Renal cortical epithelial cell (primary cell): ENCODE measurements around the gene PTOV1. TPM values are rescaled to one million over a fixed set of nuclear protein-coding genes. Genes with fewer than 3 reads are reported as not detected.

Source experiments
- DNase-seq: peaks from one replicate; pipeline ENCODE4 v3.0.0-alpha.2; 2011; ENCODE audit warnings: low read depth
- total RNA-seq: library from RNA; depleted of rRNA; stranded (reverse); fragments of >200 nt; gene quantifications from 2 replicates; pipeline ENCODE4 v1.2.3, GENCODE V29; 2014

The PTOV1 gene
- total RNA-seq: 28.3 and 106 TPM in 2 replicates

DNA sequence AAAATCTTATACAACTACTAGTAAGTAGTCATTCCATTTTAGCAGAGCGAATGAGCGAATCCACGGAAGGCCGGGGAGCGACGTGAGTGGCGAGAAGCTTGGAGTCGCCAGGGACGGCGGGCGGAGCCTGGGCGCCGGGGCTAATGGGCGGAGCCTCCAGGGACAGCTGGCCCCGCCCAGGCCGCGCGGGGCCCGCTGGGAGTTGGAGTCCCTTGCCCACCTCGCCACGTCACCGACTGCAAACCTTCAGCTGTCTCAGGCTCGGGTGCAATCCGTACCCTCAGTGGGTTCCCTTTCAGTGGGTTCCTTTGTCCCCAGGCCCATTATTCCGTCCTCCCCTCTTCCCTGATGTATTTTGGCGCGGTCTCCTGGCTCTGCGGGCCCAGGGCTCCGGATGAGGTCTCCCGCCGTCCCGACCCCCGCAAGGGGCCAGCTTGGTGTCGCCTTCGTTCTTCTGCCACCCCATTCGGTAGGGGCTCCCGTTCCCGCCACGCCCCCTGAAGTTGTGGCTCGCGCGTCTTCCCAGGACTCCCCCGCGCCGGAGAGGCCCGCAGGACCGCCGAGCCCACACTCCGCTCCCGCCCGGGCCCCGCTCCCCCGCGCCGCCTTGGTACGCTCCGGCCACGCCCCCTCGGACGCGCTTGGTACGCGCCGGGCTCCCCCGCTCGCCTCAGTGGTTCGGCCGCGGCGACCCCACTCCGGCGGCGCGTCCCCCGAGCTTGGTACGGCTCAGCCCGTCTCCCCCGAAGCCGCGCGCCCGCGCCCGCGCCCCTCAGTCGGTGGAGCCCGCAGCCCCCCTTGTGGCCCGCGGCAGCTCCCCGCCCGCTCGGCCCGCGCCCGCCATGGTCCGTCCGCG, at the start of gene PTOV1:
PTOV1 (plus strand) TSS at position 673 of the 856 bp plus-strand sequence.
- DNase-seq: peak; percentile 78

DNA sequence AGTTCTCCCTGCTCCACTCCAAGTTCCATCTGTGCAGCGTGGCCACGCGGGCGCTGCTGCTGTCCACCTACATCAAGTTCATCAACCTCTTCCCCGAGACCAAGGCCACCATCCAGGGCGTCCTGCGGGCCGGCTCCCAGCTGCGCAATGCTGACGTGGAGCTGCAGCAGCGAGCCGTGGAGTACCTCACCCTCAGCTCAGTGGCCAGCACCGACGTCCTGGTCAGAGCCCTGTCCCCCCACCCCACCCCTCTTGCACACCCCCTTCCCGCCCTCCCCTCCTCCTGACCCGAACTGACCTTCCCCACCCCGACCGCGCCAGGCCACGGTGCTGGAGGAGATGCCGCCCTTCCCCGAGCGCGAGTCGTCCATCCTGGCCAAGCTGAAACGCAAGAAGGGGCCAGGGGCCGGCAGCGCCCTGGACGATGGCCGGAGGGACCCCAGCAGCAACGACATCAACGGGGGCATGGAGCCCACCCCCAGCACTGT, 49.5 kb upstream of the PTOV1 start:
- no peak for DNase-seq

DNA sequence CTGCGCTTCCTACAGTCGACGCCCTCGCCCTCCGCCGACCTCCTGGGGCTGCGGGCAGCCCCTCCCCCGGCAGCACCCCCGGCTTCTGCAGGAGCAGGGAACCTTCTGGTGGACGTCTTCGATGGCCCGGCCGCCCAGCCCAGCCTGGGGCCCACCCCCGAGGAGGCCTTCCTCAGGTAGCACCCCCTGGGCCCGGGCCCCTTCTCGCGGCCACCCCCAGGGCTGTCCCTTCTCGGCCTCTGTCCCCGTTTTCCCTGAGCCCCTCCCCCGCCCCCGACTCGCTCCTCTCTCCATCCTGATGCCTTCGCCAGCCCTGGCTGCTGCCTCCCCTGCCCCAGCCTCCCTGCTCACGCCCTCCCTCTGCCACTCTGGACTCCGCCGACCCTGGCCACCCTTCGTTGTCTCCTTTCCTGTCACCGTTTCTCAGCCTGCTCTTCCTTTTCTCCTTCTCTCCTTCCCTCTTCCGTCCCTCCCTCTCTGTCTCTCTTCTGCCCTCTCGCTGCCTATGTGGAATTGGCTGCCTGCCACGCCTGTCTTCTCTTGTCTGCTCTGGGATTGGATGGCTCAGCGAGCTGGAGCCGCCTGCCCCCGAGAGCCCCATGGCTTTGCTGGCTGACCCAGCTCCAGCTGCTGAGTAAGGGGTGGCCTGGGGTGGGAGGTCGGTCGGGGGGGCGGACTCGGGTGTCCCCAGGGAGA, 48.8 kb upstream of the PTOV1 start:
- peak; percentile 60 for DNase-seq

DNA sequence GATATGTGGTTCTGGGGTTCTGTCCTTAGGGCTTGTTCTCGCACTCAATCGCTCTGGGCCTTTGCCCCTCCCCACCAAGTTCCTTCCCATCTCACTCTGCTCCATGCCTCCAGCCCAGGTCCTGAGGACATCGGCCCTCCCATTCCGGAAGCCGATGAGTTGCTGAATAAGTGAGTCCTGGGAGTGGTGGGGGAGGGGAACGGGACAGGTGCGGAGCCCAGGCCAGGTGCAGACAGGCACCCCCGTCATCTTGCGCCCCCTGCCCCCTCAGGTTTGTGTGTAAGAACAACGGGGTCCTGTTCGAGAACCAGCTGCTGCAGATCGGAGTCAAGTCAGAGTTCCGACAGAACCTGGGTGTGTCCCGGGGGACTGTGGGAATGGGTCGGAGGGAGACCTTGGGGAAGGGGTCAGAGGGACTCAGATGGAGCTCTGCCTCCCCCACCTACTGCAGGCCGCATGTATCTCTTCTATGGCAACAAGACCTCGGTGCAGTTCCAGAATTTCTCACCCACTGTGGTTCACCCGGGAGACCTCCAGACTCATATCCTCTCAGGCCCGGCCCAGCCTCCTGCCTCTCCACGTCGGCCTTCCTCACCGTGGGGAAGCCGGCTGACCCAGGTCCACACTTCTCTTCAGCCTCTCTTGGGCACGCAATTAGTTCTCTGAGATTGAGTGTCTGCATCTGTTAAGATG, 48.0 kb upstream of the PTOV1 start:
- DNase-seq: no peak

DNA sequence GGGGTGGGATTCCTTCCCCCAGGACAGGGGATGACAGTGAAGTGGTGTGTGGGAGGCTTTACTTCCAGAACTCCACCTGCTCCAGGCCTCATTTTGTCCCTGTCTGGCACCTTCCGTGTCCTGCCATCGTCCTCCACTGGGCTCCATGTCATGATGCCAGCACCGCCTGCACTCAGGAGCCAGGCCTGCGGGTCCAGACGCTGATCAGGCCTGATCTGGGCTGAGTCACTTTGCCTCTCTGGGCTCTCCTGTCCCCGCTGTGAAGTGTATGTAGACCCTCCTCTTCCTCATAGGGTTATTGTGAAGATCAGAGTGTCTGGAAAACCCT, 47.5 kb upstream of the PTOV1 start:
- no peak for DNase-seq

DNA sequence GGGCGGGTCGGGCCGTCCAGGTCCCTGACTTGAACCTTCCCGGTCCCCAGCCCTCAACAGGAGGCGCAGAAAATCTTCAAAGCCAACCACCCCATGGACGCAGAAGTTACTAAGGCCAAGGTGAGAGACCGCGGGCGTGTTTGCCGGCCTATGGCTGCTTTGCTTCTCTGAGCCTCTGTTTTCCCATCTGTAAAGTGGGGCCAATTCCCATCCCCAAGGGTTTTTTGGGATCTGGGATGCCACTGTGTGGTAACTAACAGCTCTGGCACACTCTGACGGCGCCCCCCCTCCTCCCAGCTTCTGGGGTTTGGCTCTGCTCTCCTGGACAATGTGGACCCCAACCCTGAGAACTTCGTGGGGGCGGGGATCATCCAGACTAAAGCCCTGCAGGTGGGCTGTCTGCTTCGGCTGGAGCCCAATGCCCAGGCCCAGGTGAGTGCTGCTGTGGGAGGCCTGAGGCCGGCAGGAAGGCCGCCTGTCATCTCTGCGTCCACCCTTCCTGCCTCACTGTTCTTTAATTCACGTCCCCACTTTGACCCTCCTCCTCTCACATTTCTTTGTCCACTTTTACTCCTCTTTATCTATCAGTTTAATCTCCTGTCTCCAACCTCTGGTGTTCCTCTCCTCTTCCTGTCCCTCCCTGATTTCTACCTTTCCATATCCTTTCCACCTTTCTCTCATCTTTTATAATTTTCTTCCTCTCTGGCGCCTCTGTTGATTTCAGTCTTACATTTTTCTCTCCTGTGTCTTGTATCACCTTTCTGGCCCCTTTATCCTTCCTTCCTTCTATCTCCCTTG, 44.9 kb upstream of the PTOV1 start:
- no peak for DNase-seq

DNA sequence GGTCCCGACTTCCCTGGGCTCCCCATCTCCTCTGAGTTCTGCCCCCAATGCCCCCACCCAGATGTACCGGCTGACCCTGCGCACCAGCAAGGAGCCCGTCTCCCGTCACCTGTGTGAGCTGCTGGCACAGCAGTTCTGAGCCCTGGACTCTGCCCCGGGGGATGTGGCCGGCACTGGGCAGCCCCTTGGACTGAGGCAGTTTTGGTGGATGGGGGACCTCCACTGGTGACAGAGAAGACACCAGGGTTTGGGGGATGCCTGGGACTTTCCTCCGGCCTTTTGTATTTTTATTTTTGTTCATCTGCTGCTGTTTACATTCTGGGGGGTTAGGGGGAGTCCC, 44.4 kb upstream of the PTOV1 start:
- no peak for DNase-seq

DNA sequence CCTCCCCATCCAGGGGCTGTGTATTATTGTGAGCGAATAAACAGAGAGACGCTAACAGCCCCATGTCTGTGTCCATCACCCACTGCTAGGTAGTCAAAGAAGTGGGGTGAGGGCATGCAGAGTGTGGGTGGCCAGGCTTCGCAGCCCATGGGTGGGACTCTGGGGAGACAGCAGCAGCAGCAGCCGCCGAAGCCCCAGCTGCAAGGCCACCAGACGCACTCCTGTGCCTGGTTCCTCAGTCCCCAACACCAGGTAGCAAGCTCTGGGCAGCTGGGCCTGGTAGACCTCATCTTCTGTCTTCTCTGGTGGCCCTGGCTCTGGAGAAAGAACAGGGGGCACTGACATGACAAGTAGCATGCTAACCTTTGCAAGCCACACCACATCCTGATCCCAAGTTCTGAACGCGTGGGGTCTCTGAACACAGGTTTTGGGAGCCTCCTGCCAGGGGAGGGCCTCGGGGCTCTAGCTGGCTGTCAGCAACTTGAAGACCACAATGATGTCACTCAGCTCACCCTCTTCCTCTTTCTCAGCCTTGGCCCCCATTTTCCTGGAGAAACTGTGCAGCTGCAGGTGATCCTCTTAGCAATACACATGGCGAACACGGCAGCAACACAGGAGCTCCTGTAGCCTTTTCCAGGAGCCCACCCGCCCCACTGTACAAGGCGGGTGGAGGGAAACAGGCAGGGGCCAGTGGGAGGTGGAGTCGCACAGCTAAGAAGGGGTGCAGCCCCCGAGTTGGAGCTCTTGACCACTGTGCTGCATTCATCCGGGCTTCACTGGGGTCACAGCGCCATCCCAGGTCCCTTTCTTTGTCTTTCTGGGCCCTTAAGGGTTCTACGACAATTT, 43.7 kb upstream of the PTOV1 start:
- no peak for DNase-seq

DNA sequence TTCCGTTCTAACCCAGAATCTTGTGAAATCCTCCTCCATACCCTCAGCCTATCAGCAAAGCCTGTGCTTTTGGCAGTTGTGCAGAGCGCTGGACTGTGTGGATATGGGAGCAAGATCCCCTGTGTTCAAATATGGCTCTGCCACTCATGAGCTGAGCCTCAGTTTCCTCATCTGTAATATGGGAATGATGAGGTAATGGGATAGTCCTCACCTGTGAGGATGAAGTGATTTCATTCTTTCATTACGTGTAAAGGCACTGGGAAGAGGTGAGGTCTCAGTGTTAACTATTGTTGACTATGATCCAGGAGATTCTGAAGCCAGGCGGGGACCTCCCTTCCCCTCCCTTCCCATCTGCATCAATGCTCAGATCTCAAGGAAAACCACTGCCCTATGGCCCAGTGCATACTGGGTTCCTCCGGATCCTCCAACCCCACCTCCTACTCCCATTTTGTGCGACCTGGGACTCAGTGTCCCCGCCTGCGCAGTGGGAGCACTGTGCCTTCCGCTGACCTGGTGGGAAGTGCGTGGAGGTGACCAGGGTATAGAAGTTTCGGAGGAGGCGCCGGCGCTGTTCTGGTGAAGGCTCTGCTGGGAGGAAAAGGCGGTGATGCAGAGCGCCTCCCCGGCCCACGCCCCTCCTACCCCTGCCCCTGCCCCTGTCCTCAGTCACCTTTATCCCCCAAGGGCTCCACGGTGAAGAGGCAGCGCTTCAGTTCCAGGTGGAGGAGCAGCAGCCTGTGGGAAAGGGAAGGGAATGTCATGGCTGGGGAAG, 42.9 kb upstream of the PTOV1 start:
- no peak for DNase-seq

DNA sequence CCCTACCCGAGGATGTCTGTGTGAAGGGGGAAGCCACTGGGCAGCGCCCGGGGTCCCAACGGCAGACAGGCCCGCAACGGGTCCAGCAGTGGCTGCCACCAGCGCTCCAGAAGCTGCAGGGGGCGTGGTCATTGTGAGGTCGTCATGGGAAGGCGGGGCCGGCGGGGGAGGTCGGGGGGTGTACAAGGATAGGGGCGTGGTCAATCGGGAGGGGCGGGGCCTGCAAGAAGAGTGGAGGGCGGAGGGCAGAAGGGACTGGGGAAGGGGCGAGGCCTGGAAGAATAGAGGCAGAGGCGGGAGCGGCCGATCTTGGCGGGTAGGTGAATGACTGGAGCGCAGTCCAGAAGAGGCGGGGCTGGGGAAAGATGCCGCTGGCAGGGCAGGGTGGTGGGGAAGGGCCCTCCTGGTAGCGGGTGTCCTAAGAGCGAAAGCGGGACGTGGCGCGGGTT, 42.2 kb upstream of the PTOV1 start:
- DNase-seq: peak; percentile 60

DNA sequence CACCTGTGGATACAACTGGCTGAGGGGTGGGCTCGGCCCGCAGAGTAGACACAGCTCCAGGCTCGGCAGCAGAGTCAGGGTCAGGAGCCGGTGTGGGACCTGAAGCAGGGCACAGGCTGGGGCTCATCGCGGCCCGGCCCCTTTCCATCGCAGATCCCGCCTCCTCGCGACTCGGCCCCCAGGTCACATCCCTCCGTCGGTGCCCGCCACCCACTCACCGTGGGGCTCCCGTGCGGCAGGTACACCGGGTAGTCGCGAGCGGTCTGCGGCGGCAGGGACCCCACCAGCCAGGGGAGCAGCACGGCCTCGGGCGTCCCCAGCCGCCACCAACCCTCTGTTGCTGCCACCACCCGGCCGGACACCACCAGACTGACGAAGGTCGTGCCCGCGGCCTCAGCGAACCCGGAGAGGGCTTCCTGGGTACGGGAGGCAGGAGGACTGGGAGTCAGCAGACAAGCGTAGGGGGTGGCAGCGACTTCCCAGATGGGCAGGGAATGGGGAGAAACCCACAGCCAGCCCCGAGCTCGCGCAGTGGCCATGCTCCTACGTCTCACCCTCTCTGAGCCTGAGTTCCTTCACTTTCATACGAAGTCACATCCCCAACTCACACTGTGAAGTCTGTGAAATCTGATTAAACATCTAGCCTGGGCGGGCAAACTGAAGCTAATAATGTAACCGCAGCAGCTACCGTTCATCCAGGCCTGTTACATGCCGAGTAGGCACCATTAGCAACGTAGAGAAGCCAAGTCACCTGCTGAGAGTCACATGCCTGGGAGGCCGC, 41.6 kb upstream of the PTOV1 start:
- DNase-seq: peak; percentile 39

DNA sequence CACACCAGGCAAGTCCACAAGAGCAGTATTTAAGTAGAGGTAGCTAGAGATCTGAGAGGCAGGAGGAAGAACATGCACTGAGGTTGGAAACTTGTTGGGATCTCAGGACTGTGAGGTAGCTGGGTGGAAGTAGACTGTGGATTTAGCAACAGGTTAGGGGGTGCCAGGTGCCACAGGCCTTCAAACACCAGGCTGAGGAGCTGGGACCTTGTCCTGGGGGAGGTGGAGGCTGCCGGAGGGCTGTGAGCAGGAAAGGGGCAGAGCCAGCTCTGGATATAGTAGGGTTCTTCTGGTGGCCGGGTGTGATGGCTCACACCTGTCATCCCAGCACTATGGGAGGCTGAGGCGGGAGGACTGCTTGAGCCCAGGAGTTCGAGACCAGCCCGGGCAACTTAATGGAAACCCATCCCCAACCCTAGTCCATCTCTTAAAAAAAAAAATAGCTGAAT, 41.0 kb upstream of the PTOV1 start:
- no peak for DNase-seq

DNA sequence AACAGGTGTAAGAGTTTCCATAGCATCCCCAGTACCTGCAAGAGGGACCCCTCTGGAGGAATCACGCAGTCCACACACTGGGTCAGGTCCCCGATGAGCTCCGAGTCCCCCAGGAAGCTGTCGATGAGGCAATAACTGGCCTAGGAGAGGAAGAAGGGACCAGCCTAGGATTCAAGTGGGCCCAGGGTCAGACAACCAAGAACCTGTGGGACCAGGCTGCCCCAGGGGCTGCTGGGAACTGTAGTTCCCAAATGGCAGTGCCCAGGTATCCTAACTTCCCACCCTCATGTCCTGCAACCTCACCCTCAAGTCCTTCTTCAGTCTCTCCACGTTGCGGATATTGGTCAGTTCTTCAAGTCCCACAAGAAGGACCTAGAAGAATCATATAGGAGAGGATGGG, 39.6 kb upstream of the PTOV1 start:
- no peak for DNase-seq

DNA sequence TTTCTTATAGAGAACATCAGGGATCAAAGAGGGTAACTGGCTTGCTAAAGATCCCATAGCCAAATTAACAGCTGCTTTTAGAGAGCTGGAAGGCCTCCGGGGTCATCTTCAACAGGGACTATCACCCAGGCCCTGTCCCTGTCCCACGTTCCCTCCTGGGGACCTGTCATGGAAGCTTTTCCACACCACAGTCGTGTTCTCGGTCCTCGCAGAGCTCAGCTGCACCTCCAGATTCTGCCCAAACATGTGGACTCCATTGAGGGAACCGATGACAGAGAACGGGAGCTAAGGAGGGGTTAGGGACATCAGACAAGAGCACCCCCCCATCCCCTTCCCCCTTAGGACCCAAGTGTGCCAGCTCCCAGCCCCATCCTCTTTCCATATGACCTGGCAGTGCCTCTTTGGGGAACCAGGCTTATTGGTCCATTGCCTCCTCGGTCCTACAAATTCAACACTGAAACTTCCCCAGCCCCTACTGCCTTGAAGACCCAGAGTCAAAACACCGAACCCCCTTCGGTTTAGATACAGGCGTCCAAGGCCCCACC, 38.4 kb upstream of the PTOV1 start:
- DNase-seq: no peak

DNA sequence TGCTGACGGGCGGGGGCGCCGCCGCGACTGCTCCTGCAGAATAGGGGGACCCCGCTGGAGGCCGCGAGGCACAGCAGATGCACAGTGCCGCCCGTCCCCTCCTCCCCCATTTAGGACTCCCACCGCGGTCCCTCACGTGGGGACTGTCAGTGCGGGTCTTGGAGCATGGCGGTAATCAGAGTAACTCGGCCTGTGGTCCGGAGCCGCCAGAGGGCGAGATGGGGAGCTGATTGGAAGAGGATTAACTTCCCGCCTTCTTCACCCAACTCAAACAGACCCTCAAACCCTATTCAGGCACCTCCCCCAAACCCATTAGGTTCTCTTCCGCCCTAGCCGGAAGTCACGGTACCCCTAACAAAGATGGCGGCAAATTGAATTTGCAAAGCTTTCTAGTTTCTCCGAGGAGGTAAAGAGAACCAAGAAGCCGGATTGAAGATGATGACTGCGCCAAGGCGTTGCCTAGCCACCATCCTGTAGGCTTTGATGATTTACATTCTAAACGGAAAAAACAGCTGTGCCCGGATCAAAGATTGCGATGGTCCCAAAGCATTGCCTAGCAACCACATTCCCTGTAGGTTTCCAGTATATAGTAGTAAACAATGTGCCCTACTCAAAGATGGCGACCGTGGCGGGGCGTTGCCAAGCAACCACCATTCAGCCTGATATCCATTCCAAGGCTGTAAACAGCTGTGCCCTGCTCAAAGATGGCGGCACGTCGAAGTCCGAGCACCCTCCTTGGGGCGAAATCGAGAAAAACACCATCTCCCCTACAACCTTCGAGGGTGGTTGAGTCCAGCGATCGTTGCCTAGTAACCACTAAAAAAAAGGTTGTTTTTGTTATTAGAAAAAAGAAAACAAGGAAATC, 37.7 kb upstream of the PTOV1 start, which contains the start of gene FUZ:
FUZ (minus strand) TSS at position 296 of the 865 bp plus-strand sequence; CDS start at position 110, 186 bp downstream.
- peak; percentile 97 for DNase-seq

DNA sequence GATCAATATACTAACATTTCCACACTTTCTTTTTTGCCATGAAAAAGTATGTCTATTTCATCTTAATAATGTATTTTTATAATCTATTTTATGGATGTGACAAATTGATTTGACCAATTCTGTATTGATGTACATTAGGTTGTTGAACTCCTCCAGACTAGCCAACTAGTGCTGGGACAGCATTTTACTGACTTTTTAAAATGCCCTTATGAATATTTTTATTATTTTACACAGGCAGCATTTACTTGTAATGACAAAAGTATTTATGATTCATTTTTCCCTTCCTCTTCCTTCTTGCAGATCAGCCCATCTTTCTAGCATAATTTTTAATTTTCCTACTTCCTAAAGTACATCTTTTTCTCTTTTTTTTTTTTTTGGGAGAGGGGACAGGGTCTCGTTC, 36.9 kb upstream of the PTOV1 start:
- DNase-seq: no peak

DNA sequence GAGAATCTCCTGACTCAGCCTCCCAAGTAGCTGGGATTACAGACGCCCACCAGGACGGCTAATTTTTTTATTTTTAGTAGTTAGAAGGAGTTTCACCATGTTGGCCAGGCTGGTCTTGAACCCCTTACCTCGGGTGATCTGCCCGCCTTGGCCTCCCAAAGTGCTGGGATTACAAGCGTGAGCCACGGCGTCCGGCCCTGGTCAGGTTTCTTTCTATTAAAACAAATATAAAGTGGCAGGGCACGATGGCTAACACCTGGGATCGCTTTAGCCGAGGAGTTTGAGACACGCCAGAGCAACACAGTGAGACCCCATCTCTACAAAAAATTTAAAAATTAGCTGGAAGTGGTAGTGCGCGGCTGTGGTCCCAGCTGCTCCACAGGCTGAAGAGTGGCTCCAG, 34.4 kb upstream of the PTOV1 start:
- DNase-seq: no peak
